Transverse colon (tissue), 4 donors: ENCODE results near the gene CAMK2B. TPM values are rescaled to one million over a fixed set of nuclear protein-coding genes. Genes with fewer than 3 reads are reported as not detected.

Source experiments
- DNase-seq: peaks from one replicate; pipeline ENCODE4 v3.0.0-alpha.2; 2019
- H3K27ac ChIP-seq, 4 donors: fragments of 200-600 bp; sonication (generic); 2 replicates each; pipeline ENCODE4 v1.5.1; 2016 to 2018; ENCODE audit warnings: inconsistent platforms in 4 of 4
- H3K27me3 ChIP-seq: fragments of 200-600 bp; sonication (generic); 2 replicates; pipeline ENCODE4 v1.5.1; 2017; ENCODE audit warnings: inconsistent platforms
- H3K36me3 ChIP-seq, 4 donors: fragments of 200-600 bp; sonication (generic); 2 replicates each; pipeline ENCODE4 v1.5.1; 2017 to 2019; ENCODE audit warnings: inconsistent platforms in 4 of 4
- H3K4me1 ChIP-seq, 4 donors: fragments of 200-600 bp; sonication (generic); 2 replicates each; pipeline ENCODE4 v1.5.1; 2017 to 2020; ENCODE audit warnings: inconsistent platforms in 4 of 4
- H3K4me3 ChIP-seq, 4 donors: fragments of 200-600 bp; sonication (generic); 1 replicate in 1 of 4; 2 replicates in 3 of 4; pipeline versions ENCODE4 v1.5.1 to v1.6.1; 2017 to 2019; ENCODE audit warnings: inconsistent platforms in 4 of 4
- H3K9me3 ChIP-seq, 2 donors: fragments of 200-600 bp; sonication (generic); 2 replicates each; pipeline ENCODE4 v1.5.1; 2017 to 2019; ENCODE audit warnings: inconsistent platforms in 2 of 2
- CTCF ChIP-seq, 5 experiments: fragments of 200-600 bp in 3 of 5; fragments of 450-650 bp in 2 of 5; sonication (generic) in 3 of 5; IDR thresholded peaks; 1 replicate in 2 of 5; 2 replicates in 3 of 5; pipeline ENCODE4 v1.5.1; 2016 to 2017; ENCODE audit warnings: antibody characterized with exemption in 5 of 5, inconsistent platforms in 3 of 5, mild to moderate bottlenecking in 2 of 5, moderate library complexity in 1 of 5
- EP300 ChIP-seq: sonication (generic); formaldehyde crosslinking; IDR thresholded peaks from one replicate; pipeline ENCODE4 v1.6.1; 2017; ENCODE audit warnings: antibody characterized with exemption, low read depth
- POLR2A ChIP-seq: fragments of 450-650 bp; IDR thresholded peaks from one replicate; pipeline ENCODE4 v1.6.1; 2016; ENCODE audit warnings: antibody characterized with exemption, mild to moderate bottlenecking, moderate library complexity
- POLR2AphosphoS5 ChIP-seq, 3 donors: sonication (generic); formaldehyde crosslinking; IDR thresholded peaks; one replicate each; pipeline ENCODE4 v1.6.1; 2016; ENCODE audit warnings: antibody characterized with exemption in 3 of 3
- WGBS, 2 donors: methylation state at CpG; one replicate each; pipeline ENCODE4 v1.1.5; 2018; ENCODE audit warnings: low coverage in 1 of 2; 5-methylcytosine and 5-hydroxymethylcytosine counted together
- in situ Hi-C, 4 donors: fragments of 200-750 bp; cut with MboI; loops; one replicate each; pipeline versions ENCODE4 v1.15.0 to v1.15.1; 2017; ENCODE audit warnings: low sequenced_read_pairs in 3 of 4, low pct_ligation_motif_present in 1 of 4, low pct_unique_long_range_greater_than_20kb in 1 of 4
- intact Hi-C: fragments of 100-400 bp; cut with DNase I; formaldehyde crosslinking; loops from one replicate; pipeline ENCODE4 v1.15.1; 2023; ENCODE audit warnings: low total_unique reads
- total RNA-seq, 4 donors: library from RNA; depleted of rRNA; stranded (reverse); fragments of >200 nt; gene quantifications; one replicate each; pipeline ENCODE4 v1.1.0, GENCODE V29; 2016

Gene CAMK2B
- total RNA-seq, 4 donors from 2014 or later: 0.16 to 2.8 (median 0.27) TPM; not detected in 1

GRCh38 chr7:44322631-44323363, 2.6 kb downstream of the CAMK2B start:
- Histone ChIP-seq H3K4me1 (peaks cover 0 to 4% (median 0%) of the 10 kb centered on the region in 4 donors), H3K27me3 (peaks cover 51% of the 10 kb centered on the region), H3K9me3 (no peaks in the 10 kb centered on the region), H3K27ac (no peak overlapping the region), H3K4me3 (no peak overlapping the region), H3K36me3 (no peaks in the 10 kb centered on the region)
- intact Hi-C loops (no loop called here), in situ Hi-C loops (no loop called here)
- TF ChIP-seq POLR2AphosphoS5 (IDR thresholded peaks at IDR 0.05): no peak
- TF ChIP-seq CTCF (IDR thresholded peaks at IDR 0.05): no peak
- no peak for TF ChIP-seq POLR2A
- TF ChIP-seq EP300: no peak
- no peak for DNase-seq
- WGBS, 2 donors: 84% methylated on average over 17 of the region's 17 CpGs; no CpG with 5 or more reads in 1 of the 2 donors

- Histone ChIP-seq H3K9me3 (no peaks in the 10 kb centered on the region), H3K4me3 (no peak overlapping the region), H3K27me3 (peaks cover 43% of the 10 kb centered on the region), H3K27ac (no peak overlapping the region), H3K36me3 (no peaks in the 10 kb centered on the region), H3K4me1 (peaks cover 0 to 4% (median 0%) of the 10 kb centered on the region in 4 donors)
- WGBS, 2 donors: 80 to 82% methylated on average over 2 to 18 of the region's 18 CpGs
- intact Hi-C loops (no loop called here), in situ Hi-C loops (no loop called here)
- no peak for DNase-seq
- TF ChIP-seq POLR2AphosphoS5 (IDR thresholded peaks at IDR 0.05) (no peak), EP300 (no peak), CTCF (IDR thresholded peaks at IDR 0.05) (no peak)
These were observed 3.6 kb downstream of the CAMK2B start for GRCh38 chr7:44321796-44322195.

GRCh38 chr7:44320794-44321371, 4.5 kb downstream of the CAMK2B start:
- Histone ChIP-seq H3K4me1 (peaks cover 0 to 4% (median 0%) of the 10 kb centered on the region in 4 donors), H3K27me3 (peaks cover 34% of the 10 kb centered on the region), H3K9me3 (peaks cover 0 to 3% of the 10 kb centered on the region in 2 donors), H3K36me3 (no peaks in the 10 kb centered on the region), H3K27ac (no peak overlapping the region), H3K4me3 (no peak overlapping the region)
- intact Hi-C loops: no loop called here
- DNase-seq: no peak
- TF ChIP-seq EP300 (no peak), POLR2A (no peak), POLR2AphosphoS5 (IDR thresholded peaks at IDR 0.05) (no peak), CTCF (IDR thresholded peaks at IDR 0.05) (no peak)
- WGBS, 2 donors: 73 to 75% methylated on average over 9 to 15 of the region's 15 CpGs
- in situ Hi-C loops: no loop called here

- Histone ChIP-seq H3K27me3 (peaks cover 30% of the 10 kb centered on the region), H3K4me1 (peaks cover 0 to 4% (median 0%) of the 10 kb centered on the region in 4 donors), H3K4me3 (no peak overlapping the region), H3K36me3 (no peaks in the 10 kb centered on the region), H3K27ac (no peak overlapping the region), H3K9me3 (peaks cover 0 to 3% of the 10 kb centered on the region in 2 donors)
- TF ChIP-seq POLR2AphosphoS5 (IDR thresholded peaks at IDR 0.05): no peak
- TF ChIP-seq POLR2A: no peak
- TF ChIP-seq EP300: no peak
- 90 to 100% methylated on average over 3 to 5 of the region's 5 CpGs for WGBS, 2 donors
- in situ Hi-C loops: no loop called here
- intact Hi-C loops: no loop called here
- DNase-seq: no peak
These were observed 5.3 kb downstream of the CAMK2B start for GRCh38 chr7:44320141-44320540.
